ENCODE data around the gene ATP2B3. TPM values are rescaled to one million over a fixed set of nuclear protein-coding genes. Genes with fewer than 3 reads are reported as not detected.

Gene ATP2B3
- total and polyA plus RNA-seq, 7 experiments from 2014 or later: not detected

DNA sequence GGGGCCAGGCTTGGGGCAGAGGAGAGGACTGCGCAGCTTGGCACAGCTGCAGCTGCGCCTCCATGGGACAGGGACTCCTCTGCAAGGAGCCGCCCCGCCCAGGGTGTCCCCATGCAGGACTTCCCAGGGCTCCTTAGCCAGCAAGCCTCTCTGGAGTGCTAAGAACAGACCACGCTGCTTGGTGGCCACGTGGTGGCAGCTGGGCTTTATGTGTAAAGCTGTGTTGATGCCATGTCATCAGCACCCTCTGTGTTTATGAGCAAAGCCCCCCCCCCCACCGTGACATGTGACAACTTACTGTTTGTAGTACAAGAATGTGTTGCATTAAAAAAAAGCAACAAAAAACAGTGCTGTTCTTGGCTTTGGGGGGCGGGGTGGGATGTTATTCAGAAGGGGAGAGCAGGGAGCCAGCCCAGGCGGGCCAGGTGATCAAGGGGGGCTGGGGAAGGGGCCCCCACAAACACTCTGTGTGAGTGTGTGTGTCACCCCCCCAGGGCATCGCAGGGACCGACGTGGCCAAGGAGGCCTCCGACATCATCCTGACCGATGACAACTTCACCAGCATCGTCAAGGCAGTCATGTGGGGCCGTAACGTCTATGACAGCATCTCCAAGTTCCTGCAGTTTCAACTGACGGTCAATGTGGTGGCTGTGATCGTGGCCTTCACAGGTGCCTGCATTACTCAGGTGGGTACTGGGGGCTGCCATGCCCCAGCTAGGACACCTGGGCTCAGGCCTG lies 40.3 kb downstream of the ATP2B3 start:
- CTCF ChIA-PET: interaction anchor here (0.6 kb wide), 1 partner anchor 13 kb away, joined by 3 read pairs; no protein-coding TSS in a partner anchor
- peaks cover 0 to 4% (median 0%) of the 10 kb centered on the region in 7 donors for H3K4me1 Mint-ChIP-seq
- Histone ChIP-seq H3K27ac (ENCODE audit: low read depth, low read length) (no peak overlapping the region), H3K4me1 (ENCODE audit: control insufficient read depth in 2 of 2, insufficient read depth in 2 of 2, low read length in 2 of 2) (no peaks in the 10 kb centered on the region), H3K27me3 (ENCODE audit: control insufficient read depth in 2 of 2, insufficient read depth in 2 of 2, low read length in 2 of 2) (no peaks in the 10 kb centered on the region), H3K36me3 (ENCODE audit: control insufficient read depth in 2 of 3, insufficient read depth in 3 of 3, low read length in 3 of 3) (no peaks in the 10 kb centered on the region), H3K4me3 (ENCODE audit: low read length) (no peak overlapping the region), H3K9me3 (ENCODE audit: control insufficient read depth in 2 of 3, low read length in 3 of 3) (no peaks in the 10 kb centered on the region)
- intact Hi-C loops (cut with micrococcal nuclease): loop anchor here in 1 of 2 donors (5.0 kb wide), 1 partner anchor 90 kb away; the partner anchor contains the start of gene DUSP9
- no peak overlapping the region for H3K4me3 Mint-ChIP-seq
- H3K9me3 Mint-ChIP-seq: no peaks in the 10 kb centered on the region
- H3K27me3 Mint-ChIP-seq: no peaks in the 10 kb centered on the region
- POLR2A ChIA-PET: no interaction called here
- no peaks in the 10 kb centered on the region for H3K36me3 Mint-ChIP-seq
- DNase-seq (no peak), ATAC-seq (no peak)
- H3K27ac Mint-ChIP-seq: no peak overlapping the region

DNA sequence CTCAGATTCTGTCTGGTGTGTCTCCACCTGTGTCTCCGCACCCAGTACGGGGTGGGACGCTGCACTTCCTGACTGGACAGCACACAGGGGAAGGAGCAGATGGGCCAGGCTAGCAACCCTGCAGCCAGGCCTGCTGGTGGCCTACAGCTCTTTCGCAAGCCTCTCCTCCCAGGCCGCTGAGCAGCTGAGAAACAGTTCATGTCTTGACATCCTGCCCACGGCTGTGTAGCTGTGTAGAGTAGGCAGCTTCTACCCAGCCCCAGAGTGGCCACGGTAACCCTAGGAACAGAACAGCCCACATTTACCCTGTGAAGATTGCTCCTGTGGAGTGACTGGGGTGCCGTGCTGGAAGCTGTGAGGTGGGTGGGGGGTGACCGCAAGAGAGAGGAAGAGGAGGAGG lies 42.6 kb downstream of the ATP2B3 start:
- H3K9me3 Mint-ChIP-seq: no peaks in the 10 kb centered on the region
- no peaks in the 10 kb centered on the region for H3K9me3 ChIP-seq (ENCODE audit: control insufficient read depth in 2 of 3, low read length in 3 of 3)
- DNase-seq: no peak
- ChIA-PET CTCF (interaction anchor here (0.7 kb wide), 1 partner anchor 20 kb away, joined by 3 read pairs; no protein-coding TSS in a partner anchor), POLR2A (no interaction called here)
- H3K36me3 ChIP-seq (ENCODE audit: control insufficient read depth in 2 of 3, insufficient read depth in 3 of 3, low read length in 3 of 3): no peaks in the 10 kb centered on the region
- H3K4me1 ChIP-seq (ENCODE audit: control insufficient read depth in 2 of 2, insufficient read depth in 2 of 2, low read length in 2 of 2): no peaks in the 10 kb centered on the region
- no peaks in the 10 kb centered on the region for H3K36me3 Mint-ChIP-seq
- no peak overlapping the region for H3K27ac Mint-ChIP-seq
- no peaks in the 10 kb centered on the region for H3K27me3 ChIP-seq (ENCODE audit: control insufficient read depth in 2 of 2, insufficient read depth in 2 of 2, low read length in 2 of 2)
- H3K4me1 Mint-ChIP-seq: peaks cover 0 to 4% (median 0%) of the 10 kb centered on the region in 7 donors
- H3K27ac ChIP-seq (ENCODE audit: low read depth, low read length): no peak overlapping the region
- H3K4me3 Mint-ChIP-seq: no peak overlapping the region
- no peak overlapping the region for H3K4me3 ChIP-seq (ENCODE audit: low read length)
- H3K27me3 Mint-ChIP-seq: no peaks in the 10 kb centered on the region
- intact Hi-C loops (cut with micrococcal nuclease): loop anchor here (5.0 kb wide), 2 partner anchors 37 to 87 kb away; partner anchors contain the start of genes CCNQ (in 1 of the 2) and DUSP9 (in 1 of the 2)
- no peak for ATAC-seq

DNA sequence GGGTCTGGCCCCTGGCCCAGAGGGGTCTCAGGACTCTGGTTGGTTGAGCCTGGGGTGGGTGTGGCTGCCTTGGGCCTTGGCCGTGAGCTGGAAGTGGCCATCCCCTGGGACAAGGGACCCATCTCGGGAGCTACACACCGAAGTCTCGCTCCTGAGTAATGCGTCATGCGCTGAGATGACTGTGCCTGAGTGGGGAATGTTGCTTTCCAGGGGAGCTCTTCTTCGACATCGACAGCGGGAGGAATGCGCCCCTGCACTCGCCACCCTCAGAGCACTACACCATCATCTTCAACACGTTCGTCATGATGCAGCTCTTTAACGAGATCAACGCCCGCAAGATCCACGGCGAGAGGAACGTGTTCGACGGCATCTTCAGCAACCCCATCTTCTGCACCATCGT lies 43.0 kb downstream of the ATP2B3 start:
- H3K4me3 Mint-ChIP-seq: no peak overlapping the region
- Histone ChIP-seq H3K27me3 (ENCODE audit: control insufficient read depth in 2 of 2, insufficient read depth in 2 of 2, low read length in 2 of 2) (no peaks in the 10 kb centered on the region), H3K36me3 (ENCODE audit: control insufficient read depth in 2 of 3, insufficient read depth in 3 of 3, low read length in 3 of 3) (no peaks in the 10 kb centered on the region), H3K9me3 (ENCODE audit: control insufficient read depth in 2 of 3, low read length in 3 of 3) (no peaks in the 10 kb centered on the region), H3K4me3 (ENCODE audit: low read length) (no peak overlapping the region), H3K27ac (ENCODE audit: low read depth, low read length) (no peak overlapping the region), H3K4me1 (ENCODE audit: control insufficient read depth in 2 of 2, insufficient read depth in 2 of 2, low read length in 2 of 2) (no peaks in the 10 kb centered on the region)
- H3K27ac Mint-ChIP-seq: no peak overlapping the region
- no peak for DNase-seq
- H3K9me3 Mint-ChIP-seq: no peaks in the 10 kb centered on the region
- H3K36me3 Mint-ChIP-seq: no peaks in the 10 kb centered on the region
- H3K27me3 Mint-ChIP-seq: no peaks in the 10 kb centered on the region
- H3K4me1 Mint-ChIP-seq: peaks cover 0 to 4% (median 0%) of the 10 kb centered on the region in 7 donors
- ChIA-PET CTCF (interaction anchor here (0.7 kb wide), 1 partner anchor 21 kb away, joined by 3 read pairs; no protein-coding TSS in a partner anchor), POLR2A (no interaction called here)
- no peak for ATAC-seq
- intact Hi-C loops (cut with micrococcal nuclease): loop anchor here in 1 of 2 donors (5.0 kb wide), 1 partner anchor 37 kb away; the partner anchor contains the start of gene CCNQ

DNA sequence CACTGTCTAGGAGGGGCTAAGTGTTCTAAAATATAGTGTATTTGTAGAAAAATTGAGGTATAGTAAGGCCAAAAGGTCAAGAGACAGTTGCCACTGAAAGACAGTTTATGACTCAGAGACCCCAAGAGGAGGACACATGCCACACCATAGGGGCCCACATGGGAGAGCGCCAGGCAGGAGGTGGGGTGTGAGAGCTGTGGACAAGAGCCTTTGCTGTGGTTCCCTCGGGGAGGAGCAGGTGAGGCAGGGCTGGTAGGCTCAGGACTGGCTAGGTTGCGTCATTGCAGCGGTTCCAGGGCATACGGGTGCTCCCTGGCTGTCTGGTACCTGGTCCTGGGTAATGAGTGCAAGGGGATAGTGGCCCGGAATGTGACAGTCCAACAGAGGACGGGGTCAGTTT lies 43.9 kb downstream of the ATP2B3 start:
- no peak for ATAC-seq
- H3K27ac Mint-ChIP-seq: no peak overlapping the region
- no peak overlapping the region for H3K4me3 Mint-ChIP-seq
- Histone ChIP-seq H3K4me3 (ENCODE audit: low read length) (no peak overlapping the region), H3K9me3 (ENCODE audit: control insufficient read depth in 2 of 3, low read length in 3 of 3) (no peaks in the 10 kb centered on the region), H3K36me3 (ENCODE audit: control insufficient read depth in 2 of 3, insufficient read depth in 3 of 3, low read length in 3 of 3) (no peaks in the 10 kb centered on the region), H3K4me1 (ENCODE audit: control insufficient read depth in 2 of 2, insufficient read depth in 2 of 2, low read length in 2 of 2) (no peaks in the 10 kb centered on the region), H3K27me3 (ENCODE audit: control insufficient read depth in 2 of 2, insufficient read depth in 2 of 2, low read length in 2 of 2) (no peaks in the 10 kb centered on the region), H3K27ac (ENCODE audit: low read depth, low read length) (no peak overlapping the region)
- ChIA-PET CTCF (no interaction called here), POLR2A (no interaction called here)
- no peak for DNase-seq
- no peaks in the 10 kb centered on the region for H3K36me3 Mint-ChIP-seq
- H3K9me3 Mint-ChIP-seq: no peaks in the 10 kb centered on the region
- intact Hi-C loops (cut with micrococcal nuclease): loop anchor here in 1 of 2 donors (5.0 kb wide), 1 partner anchor 36 kb away; the partner anchor contains the start of gene CCNQ
- H3K4me1 Mint-ChIP-seq: peaks cover 0 to 4% (median 0%) of the 10 kb centered on the region in 7 donors
- no peaks in the 10 kb centered on the region for H3K27me3 Mint-ChIP-seq

DNA sequence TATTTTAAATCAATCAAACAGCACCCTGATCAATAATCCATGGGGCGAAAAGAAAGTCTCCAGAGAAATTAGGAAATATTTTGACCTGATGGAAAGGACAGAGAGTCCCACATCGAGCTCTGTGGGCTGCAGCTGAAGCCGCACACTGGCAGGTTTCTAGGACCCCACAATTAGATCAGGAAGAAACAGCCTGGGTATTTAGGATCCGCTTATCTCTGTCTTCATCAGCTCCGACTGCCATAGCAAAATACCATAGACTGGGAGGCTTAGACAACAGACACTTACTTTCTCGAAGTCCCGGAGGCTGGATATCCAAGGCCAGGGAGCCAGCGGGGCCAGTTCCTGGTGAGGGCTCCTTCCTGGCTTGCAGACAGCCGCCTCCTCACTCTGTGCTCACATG lies 45.1 kb downstream of the ATP2B3 start:
- intact Hi-C loops (cut with micrococcal nuclease): loop anchor here in 1 of 2 donors (5.0 kb wide), 1 partner anchor 35 kb away; the partner anchor contains the start of gene CCNQ
- ATAC-seq: no peak
- H3K4me3 ChIP-seq (ENCODE audit: low read length): no peak overlapping the region
- H3K27ac ChIP-seq (ENCODE audit: low read depth, low read length): no peak overlapping the region
- H3K9me3 ChIP-seq (ENCODE audit: control insufficient read depth in 2 of 3, low read length in 3 of 3): no peaks in the 10 kb centered on the region
- DNase-seq: no peak
- Mint-ChIP-seq H3K27me3 (no peaks in the 10 kb centered on the region), H3K36me3 (no peaks in the 10 kb centered on the region), H3K4me1 (peaks cover 0 to 4% (median 0%) of the 10 kb centered on the region in 7 donors), H3K9me3 (no peaks in the 10 kb centered on the region), H3K4me3 (no peak overlapping the region), H3K27ac (no peak overlapping the region)
- H3K4me1 ChIP-seq (ENCODE audit: control insufficient read depth in 2 of 2, insufficient read depth in 2 of 2, low read length in 2 of 2): no peaks in the 10 kb centered on the region
- H3K36me3 ChIP-seq (ENCODE audit: control insufficient read depth in 2 of 3, insufficient read depth in 3 of 3, low read length in 3 of 3): no peaks in the 10 kb centered on the region
- POLR2A ChIA-PET: no interaction called here
- no peaks in the 10 kb centered on the region for H3K27me3 ChIP-seq (ENCODE audit: control insufficient read depth in 2 of 2, insufficient read depth in 2 of 2, low read length in 2 of 2)
- CTCF ChIA-PET: no interaction called here

DNA sequence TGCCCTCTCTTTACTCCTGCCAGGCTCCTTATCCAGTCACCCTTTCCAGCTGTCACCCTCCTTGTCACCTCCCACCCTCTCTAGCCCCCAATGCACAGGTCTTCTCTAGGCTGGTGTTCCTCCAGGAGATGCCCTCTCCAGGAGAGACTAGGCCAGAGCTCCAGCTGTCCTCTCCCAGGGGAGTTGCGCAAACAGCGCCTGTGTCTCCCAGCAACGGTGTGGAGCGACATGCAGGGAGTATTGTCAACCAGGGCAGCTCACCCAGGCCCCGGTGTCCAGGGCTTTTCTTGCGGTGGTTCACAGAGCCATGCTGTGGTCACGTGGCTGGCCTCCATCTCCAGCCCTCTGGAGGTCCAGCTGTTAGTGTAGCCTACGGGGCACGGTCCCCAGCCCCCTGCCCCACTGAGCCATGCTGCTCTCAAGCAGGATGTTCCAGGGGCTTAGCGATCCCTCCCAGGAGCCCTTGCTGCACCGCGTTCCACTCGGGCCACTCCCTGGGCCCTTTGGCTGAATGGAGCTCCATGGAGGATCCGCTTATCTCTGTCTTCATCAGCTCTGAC lies 46.7 kb downstream of the ATP2B3 start:
- H3K27ac ChIP-seq (ENCODE audit: low read depth, low read length): no peak overlapping the region
- Mint-ChIP-seq H3K4me3 (no peak overlapping the region), H3K27ac (peak overlapping the region in 1 of 9 donors; percentile 60), H3K4me1 (peaks cover 0 to 4% (median 0%) of the 10 kb centered on the region in 7 donors), H3K9me3 (no peaks in the 10 kb centered on the region), H3K27me3 (no peaks in the 10 kb centered on the region), H3K36me3 (no peaks in the 10 kb centered on the region)
- no peaks in the 10 kb centered on the region for H3K9me3 ChIP-seq (ENCODE audit: control insufficient read depth in 2 of 3, low read length in 3 of 3)
- POLR2A ChIA-PET: no interaction called here
- no peak for DNase-seq
- no peaks in the 10 kb centered on the region for H3K4me1 ChIP-seq (ENCODE audit: control insufficient read depth in 2 of 2, insufficient read depth in 2 of 2, low read length in 2 of 2)
- no peak overlapping the region for H3K4me3 ChIP-seq (ENCODE audit: low read length)
- no peaks in the 10 kb centered on the region for H3K27me3 ChIP-seq (ENCODE audit: control insufficient read depth in 2 of 2, insufficient read depth in 2 of 2, low read length in 2 of 2)
- no peaks in the 10 kb centered on the region for H3K36me3 ChIP-seq (ENCODE audit: control insufficient read depth in 2 of 3, insufficient read depth in 3 of 3, low read length in 3 of 3)
- intact Hi-C loops (cut with micrococcal nuclease): loop anchor here in 1 of 2 donors (5.0 kb wide), 1 partner anchor 33 kb away; the partner anchor contains the start of gene CCNQ
- ATAC-seq: no peak
- CTCF ChIA-PET: no interaction called here

Data from naive thymus-derived CD4-positive, alpha-beta T cell (primary cell).